ENCODE results near the gene TBP. TPM values are rescaled to one million over a fixed set of nuclear protein-coding genes. Genes with fewer than 3 reads are reported as not detected.
A peak's percentile ranks its signal among the peaks of the same experiment; 100 is the strongest.

The TBP gene
- total RNA-seq, 2 donors from 2014 or later, result 11.7 to 13.4 TPM

DNA sequence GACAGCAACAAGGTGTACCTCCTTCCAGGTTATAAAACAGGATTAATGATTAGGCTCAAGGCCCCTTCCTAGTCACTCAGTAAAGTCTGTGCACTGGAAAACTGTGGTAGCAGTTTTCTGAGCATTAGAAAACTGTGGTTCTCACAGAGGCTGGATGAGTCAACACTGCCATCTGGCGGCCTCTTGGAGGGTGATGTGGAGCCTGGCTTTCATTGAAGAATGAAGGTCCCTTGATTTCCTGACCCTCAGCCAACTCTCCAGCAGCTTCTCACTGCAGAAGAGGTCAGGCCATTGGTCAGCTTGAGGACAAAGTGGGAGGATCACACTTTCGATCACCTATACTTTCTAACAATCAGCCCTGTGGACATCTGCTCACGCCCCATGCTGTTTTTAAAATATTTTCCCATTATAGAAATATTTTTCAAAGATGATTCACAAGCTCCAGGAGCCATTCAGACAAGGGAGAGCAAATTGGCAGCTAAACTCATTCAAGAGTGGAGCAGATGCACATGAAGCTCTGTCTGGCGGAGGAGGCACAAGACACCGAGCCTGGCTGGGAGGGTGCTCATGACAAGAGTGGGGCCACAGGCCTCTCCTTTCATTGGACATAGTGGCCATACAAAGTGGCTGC is 24.2 kb upstream of the TBP start:
- H3K36me3 ChIP-seq, result peaks cover under 1% of the 10 kb centered on the region
- no peaks in the 10 kb centered on the region for H3K9me3 ChIP-seq
- no peaks in the 10 kb centered on the region for H3K4me1 ChIP-seq
- H3K4me3 ChIP-seq, result no peak overlapping the region
- H3K27me3 ChIP-seq, result no peaks in the 10 kb centered on the region
- no peak overlapping the region for H3K27ac ChIP-seq
- intact Hi-C loops (cut with DNase I), result loop anchor here (5.0 to 10.0 kb wide), 2 partner anchors 698 to 735 kb away; no protein-coding TSS in a partner anchor
- peak; percentile 70 for DNase-seq
- H3K9ac ChIP-seq (ENCODE audit: low read depth in 2 of 2, low read length in 2 of 2), result no peak overlapping the region
- TF ChIP-seq, protein P1, sequence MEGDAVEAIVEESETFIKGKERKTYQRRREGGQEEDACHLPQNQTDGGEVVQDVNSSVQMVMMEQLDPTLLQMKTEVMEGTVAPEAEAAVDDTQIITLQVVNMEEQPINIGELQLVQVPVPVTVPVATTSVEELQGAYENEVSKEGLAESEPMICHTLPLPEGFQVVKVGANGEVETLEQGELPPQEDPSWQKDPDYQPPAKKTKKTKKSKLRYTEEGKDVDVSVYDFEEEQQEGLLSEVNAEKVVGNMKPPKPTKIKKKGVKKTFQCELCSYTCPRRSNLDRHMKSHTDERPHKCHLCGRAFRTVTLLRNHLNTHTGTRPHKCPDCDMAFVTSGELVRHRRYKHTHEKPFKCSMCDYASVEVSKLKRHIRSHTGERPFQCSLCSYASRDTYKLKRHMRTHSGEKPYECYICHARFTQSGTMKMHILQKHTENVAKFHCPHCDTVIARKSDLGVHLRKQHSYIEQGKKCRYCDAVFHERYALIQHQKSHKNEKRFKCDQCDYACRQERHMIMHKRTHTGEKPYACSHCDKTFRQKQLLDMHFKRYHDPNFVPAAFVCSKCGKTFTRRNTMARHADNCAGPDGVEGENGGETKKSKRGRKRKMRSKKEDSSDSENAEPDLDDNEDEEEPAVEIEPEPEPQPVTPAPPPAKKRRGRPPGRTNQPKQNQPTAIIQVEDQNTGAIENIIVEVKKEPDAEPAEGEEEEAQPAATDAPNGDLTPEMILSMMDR (IDR thresholded peaks at IDR 0.05), result peak; percentile 79

DNA sequence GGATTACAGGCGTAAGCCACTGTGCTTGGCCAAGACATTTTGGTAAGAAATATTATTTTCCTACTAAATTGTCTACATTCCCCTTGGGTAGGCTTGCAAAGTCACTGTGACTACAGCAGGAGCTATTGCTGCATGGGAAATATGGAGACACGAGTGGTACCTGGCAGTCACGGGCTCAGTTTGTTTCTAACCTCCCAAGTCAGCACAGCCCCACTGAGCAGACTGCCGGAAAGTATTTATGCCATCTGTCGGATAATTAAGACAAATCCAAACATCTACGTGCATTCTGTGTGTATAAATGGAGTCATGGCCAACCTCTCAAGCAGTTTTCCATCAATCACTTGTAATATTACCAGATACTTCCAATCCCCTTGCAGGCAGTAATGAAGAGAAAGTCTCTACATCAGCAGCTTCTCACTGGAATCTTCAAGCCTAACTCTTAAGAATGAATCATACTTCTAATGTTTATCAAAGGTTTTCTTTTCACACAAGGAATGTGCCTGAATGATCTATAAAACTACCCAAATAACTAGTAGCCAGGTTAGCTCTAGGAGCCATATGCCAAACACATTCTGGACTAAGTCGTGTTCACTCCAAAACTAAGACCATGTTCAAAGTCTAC is 21.2 kb upstream of the TBP start:
- no peaks in the 10 kb centered on the region for H3K27me3 ChIP-seq
- no peak overlapping the region for H3K9ac ChIP-seq (ENCODE audit: low read depth in 2 of 2, low read length in 2 of 2)
- no peaks in the 10 kb centered on the region for H3K4me1 ChIP-seq
- H3K9me3 ChIP-seq, result no peaks in the 10 kb centered on the region
- H3K36me3 ChIP-seq, result peaks cover 20% of the 10 kb centered on the region
- no peak for DNase-seq
- TF ChIP-seq, protein P1 (IDR thresholded peaks at IDR 0.05), result no peak
- no peak overlapping the region for H3K27ac ChIP-seq
- no peak overlapping the region for H3K4me3 ChIP-seq
- intact Hi-C loops (cut with DNase I), result no loop called here

DNA sequence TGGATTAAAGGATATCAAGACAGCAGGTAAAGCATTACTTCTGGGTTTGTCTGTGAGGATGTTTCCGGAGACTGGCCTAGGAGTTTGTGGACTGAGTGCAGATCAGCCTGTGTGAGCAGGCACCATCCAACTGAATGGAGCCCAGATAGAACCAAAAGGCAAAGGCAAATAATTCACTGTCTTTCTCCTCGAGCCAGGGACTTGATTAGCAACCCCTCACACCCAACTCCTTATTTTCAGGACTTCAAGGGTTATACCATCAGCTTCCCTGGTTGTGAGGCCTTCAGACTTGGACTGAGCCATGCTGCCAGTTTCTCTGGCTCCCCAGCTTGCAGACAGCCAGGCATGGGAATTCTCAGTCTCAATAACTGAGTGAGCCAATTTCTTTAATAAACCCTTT is 20.4 kb upstream of the TBP start:
- Histone ChIP-seq H3K4me3 (no peak overlapping the region), H3K9ac (ENCODE audit: low read depth in 2 of 2, low read length in 2 of 2) (no peak overlapping the region), H3K27me3 (no peaks in the 10 kb centered on the region), H3K36me3 (peaks cover 22% of the 10 kb centered on the region), H3K4me1 (no peaks in the 10 kb centered on the region), H3K9me3 (no peaks in the 10 kb centered on the region), H3K27ac (no peak overlapping the region)
- TF ChIP-seq, protein P1 (IDR thresholded peaks at IDR 0.05), result no peak
- no peak for DNase-seq
- intact Hi-C loops (cut with DNase I), result no loop called here

DNA sequence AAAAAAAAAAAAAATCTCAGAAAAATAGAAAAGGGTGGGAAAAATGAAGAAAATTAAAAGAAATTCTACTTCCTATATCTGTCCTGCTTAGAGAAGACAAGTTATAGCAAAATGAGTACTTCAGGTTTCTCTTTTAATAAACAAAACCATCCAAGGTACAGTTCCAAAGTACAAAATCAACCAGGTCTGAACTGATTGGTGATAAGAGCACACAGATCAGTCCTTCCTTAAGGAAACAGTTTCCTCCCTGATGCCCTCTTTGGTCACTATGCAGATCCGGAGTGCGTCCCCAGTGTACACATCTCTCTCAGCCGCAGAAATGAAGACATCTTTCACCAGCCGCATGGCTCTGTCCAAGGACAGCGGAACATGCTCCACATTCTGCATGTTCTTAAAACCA is 19.2 kb upstream of the TBP start:
- H3K9ac ChIP-seq (ENCODE audit: low read depth in 2 of 2, low read length in 2 of 2), result no peak overlapping the region
- TF ChIP-seq, protein P1 (IDR thresholded peaks at IDR 0.05), result no peak
- H3K4me1 ChIP-seq, result no peaks in the 10 kb centered on the region
- H3K27ac ChIP-seq, result no peak overlapping the region
- peaks cover 24% of the 10 kb centered on the region for H3K36me3 ChIP-seq
- no peaks in the 10 kb centered on the region for H3K27me3 ChIP-seq
- intact Hi-C loops (cut with DNase I), result no loop called here
- no peak overlapping the region for H3K4me3 ChIP-seq
- H3K9me3 ChIP-seq, result no peaks in the 10 kb centered on the region
- no peak for DNase-seq

DNA sequence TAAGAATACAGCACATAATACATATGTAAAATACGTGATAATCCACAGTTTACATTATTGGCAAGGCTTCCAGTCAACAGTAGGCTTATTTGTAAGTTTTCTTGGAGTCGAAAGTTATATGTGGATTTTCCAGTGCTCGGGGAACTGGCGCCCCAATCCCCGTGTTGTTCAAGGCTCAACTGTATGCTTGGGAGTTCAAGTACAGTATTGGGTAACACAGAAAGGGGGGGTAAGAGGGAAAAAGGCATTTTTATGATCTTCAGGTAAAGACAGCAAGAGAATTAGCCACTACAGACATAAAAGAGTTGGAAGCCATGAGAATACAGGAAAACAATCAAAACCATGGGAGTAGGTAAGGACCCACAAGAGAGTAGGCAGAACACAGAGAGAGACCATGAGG is 17.5 kb upstream of the TBP start:
- TF ChIP-seq, protein P1 (IDR thresholded peaks at IDR 0.05), result no peak
- Histone ChIP-seq H3K9me3 (no peaks in the 10 kb centered on the region), H3K9ac (ENCODE audit: low read depth in 2 of 2, low read length in 2 of 2) (no peak overlapping the region), H3K36me3 (peaks cover 24% of the 10 kb centered on the region), H3K4me3 (no peak overlapping the region), H3K27ac (no peak overlapping the region), H3K4me1 (no peaks in the 10 kb centered on the region), H3K27me3 (no peaks in the 10 kb centered on the region)
- intact Hi-C loops (cut with DNase I), result no loop called here
- no peak for DNase-seq

Measured in colonic mucosa (tissue), 4 donors.